ENCODE measurements around the gene OTOGL. TPM values are rescaled to one million over a fixed set of nuclear protein-coding genes. Genes with fewer than 3 reads are reported as not detected.
A peak's percentile ranks its signal among the peaks of the same experiment; 100 is the strongest.

OTOGL gene
- total and polyA plus RNA-seq, 8 donors: 0.19 to 2.9 (median 0.33) TPM

GRCh38 chr12:80195074-80195726 lies 95.9 kb downstream of the OTOGL start:
- FAIRE-seq (peak; percentile 39), DNase-seq (no peak), ATAC-seq (peak in 2 of 4 donors; percentile 62 to 65)
- Histone ChIP-seq H3K9me3 (no peaks in the 10 kb centered on the region), H3K4me1 (no peaks in the 10 kb centered on the region), H3K36me3 (no peaks in the 10 kb centered on the region), H3K27ac (no peak overlapping the region), H3K27me3 (no peaks in the 10 kb centered on the region), H3K4me3 (no peak overlapping the region)
- WGBS, 2 donors: 3% methylated on average over 1 of the region's 1 CpG
- peak in 2 of 4 donors; percentile 15 to 33 for TF ChIP-seq CTCF (IDR thresholded peaks at IDR 0.05)
- intact Hi-C loops (cut with DNase I): no loop called here

GRCh38 chr12:80195737-80196136 lies 96.4 kb downstream of the OTOGL start:
- TF ChIP-seq CTCF (IDR thresholded peaks at IDR 0.05): no peak
- Histone ChIP-seq H3K27ac (no peak overlapping the region), H3K4me1 (no peaks in the 10 kb centered on the region), H3K27me3 (no peaks in the 10 kb centered on the region), H3K9me3 (no peaks in the 10 kb centered on the region), H3K36me3 (no peaks in the 10 kb centered on the region), H3K4me3 (no peak overlapping the region)
- no peak for FAIRE-seq
- no peak for DNase-seq
- intact Hi-C loops (cut with DNase I): no loop called here
- no peak for ATAC-seq
- 67 to 77% methylated on average over 2 of the region's 2 CpGs for WGBS, 2 donors

- 83 to 84% methylated on average over 2 of the region's 2 CpGs for WGBS, 2 donors
- no peak for TF ChIP-seq CTCF (IDR thresholded peaks at IDR 0.05)
- Histone ChIP-seq H3K27me3 (no peaks in the 10 kb centered on the region), H3K9me3 (no peaks in the 10 kb centered on the region), H3K27ac (no peak overlapping the region), H3K36me3 (no peaks in the 10 kb centered on the region), H3K4me1 (no peaks in the 10 kb centered on the region), H3K4me3 (no peak overlapping the region)
- DNase-seq (no peak), FAIRE-seq (no peak), ATAC-seq (no peak)
- intact Hi-C loops (cut with DNase I): no loop called here
These were observed 97.1 kb downstream of the OTOGL start for GRCh38 chr12:80196419-80196818.

GRCh38 chr12:80198782-80199337 lies 99.5 kb downstream of the OTOGL start:
- Histone ChIP-seq H3K36me3 (no peaks in the 10 kb centered on the region), H3K4me3 (no peak overlapping the region), H3K4me1 (no peaks in the 10 kb centered on the region), H3K27me3 (no peaks in the 10 kb centered on the region), H3K9me3 (no peaks in the 10 kb centered on the region), H3K27ac (no peak overlapping the region)
- DNase-seq: no peak
- ATAC-seq: no peak
- intact Hi-C loops (cut with DNase I): no loop called here
- WGBS, 2 donors: 89 to 92% methylated on average over 1 of the region's 1 CpG
- no peak for FAIRE-seq
- no peak for TF ChIP-seq CTCF (IDR thresholded peaks at IDR 0.05)

- Histone ChIP-seq H3K4me3 (no peak overlapping the region), H3K9me3 (no peaks in the 10 kb centered on the region), H3K27ac (no peak overlapping the region), H3K36me3 (no peaks in the 10 kb centered on the region), H3K4me1 (no peaks in the 10 kb centered on the region), H3K27me3 (no peaks in the 10 kb centered on the region)
- ATAC-seq: no peak
- intact Hi-C loops (cut with DNase I): no loop called here
- FAIRE-seq: no peak
- no peak for TF ChIP-seq CTCF (IDR thresholded peaks at IDR 0.05)
- no peak for DNase-seq
These were observed 100.6 kb downstream of the OTOGL start for GRCh38 chr12:80199931-80200330.
